ENCODE data around the gene WBP1L.

DNA sequence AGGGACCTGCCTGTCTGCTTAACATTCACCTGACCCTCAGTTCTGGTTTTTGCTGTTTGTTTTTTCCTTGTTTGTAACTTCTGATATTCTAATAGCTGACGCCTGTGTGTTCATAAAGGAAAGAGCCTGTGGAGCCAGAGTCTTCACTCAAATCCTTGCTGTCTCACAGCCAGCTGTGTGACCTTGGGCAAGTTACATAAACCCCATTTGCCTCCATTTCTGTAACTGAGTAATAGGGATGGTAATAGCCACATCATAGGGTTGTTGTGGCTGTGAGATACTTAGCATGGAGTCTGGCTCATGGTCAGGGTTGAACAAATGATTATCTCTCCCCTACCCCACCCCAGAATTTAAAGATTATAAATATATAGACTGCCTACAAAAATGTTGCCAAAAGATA is 27.0 kb downstream of the WBP1L start:
- TF ChIP-seq, protein P1, sequence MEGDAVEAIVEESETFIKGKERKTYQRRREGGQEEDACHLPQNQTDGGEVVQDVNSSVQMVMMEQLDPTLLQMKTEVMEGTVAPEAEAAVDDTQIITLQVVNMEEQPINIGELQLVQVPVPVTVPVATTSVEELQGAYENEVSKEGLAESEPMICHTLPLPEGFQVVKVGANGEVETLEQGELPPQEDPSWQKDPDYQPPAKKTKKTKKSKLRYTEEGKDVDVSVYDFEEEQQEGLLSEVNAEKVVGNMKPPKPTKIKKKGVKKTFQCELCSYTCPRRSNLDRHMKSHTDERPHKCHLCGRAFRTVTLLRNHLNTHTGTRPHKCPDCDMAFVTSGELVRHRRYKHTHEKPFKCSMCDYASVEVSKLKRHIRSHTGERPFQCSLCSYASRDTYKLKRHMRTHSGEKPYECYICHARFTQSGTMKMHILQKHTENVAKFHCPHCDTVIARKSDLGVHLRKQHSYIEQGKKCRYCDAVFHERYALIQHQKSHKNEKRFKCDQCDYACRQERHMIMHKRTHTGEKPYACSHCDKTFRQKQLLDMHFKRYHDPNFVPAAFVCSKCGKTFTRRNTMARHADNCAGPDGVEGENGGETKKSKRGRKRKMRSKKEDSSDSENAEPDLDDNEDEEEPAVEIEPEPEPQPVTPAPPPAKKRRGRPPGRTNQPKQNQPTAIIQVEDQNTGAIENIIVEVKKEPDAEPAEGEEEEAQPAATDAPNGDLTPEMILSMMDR (IDR thresholded peaks at IDR 0.05; ENCODE audit: insufficient read depth, low read length, poor library complexity, severe bottlenecking), result no peak
- no peak for TF ChIP-seq EZH2phosphoT487 (conservative IDR thresholded peaks at IDR 0.05; ENCODE audit: low read length)

Data from SU-DHL-6 (cell line).